Loucy (cell line): Measurements from ENCODE around the gene ODC1.

Source experiments
- H2AFZ ChIP-seq: fragments of 200-600 bp; sonication (generic); 2 replicates; pipeline ENCODE4 v1.6.0; 2016; ENCODE audit warnings: antibody characterized with exemption, mild to moderate bottlenecking, low read length, moderate library complexity
- H3F3A ChIP-seq: fragments of 200-600 bp; 2 replicates; pipeline ENCODE4 v1.6.0; 2016; ENCODE audit warnings: antibody characterized with exemption, low read depth, mild to moderate bottlenecking
- H3K27me3 ChIP-seq: fragments of 200-600 bp; sonication (generic); 2 replicates; pipeline ENCODE4 v1.6.1; 2014; ENCODE audit warnings: low read length, mild to moderate bottlenecking; ENCODE audit not compliant: insufficient read depth, poor library complexity, severe bottlenecking
- H3K36me3 ChIP-seq: fragments of 200-600 bp; sonication (generic); 2 replicates; pipeline ENCODE4 v1.6.1; 2016; ENCODE audit warnings: low read length; ENCODE audit not compliant: insufficient read depth
- H3K4me1 ChIP-seq: fragments of 200-600 bp; sonication (generic); 2 replicates; pipeline ENCODE4 v1.5.1; 2014; ENCODE audit warnings: low read length, mild to moderate bottlenecking; ENCODE audit not compliant: insufficient read depth, poor library complexity, severe bottlenecking
- H3K4me2 ChIP-seq: fragments of 200-600 bp; sonication (generic); 2 replicates; pipeline ENCODE4 v1.6.0; 2014; ENCODE audit warnings: antibody characterized with exemption, low read length, low read depth, mild to moderate bottlenecking; ENCODE audit not compliant: poor library complexity, severe bottlenecking
- H3K4me3 ChIP-seq: fragments of 200-600 bp; sonication (generic); 2 replicates; pipeline ENCODE4 v1.5.1; 2014; ENCODE audit warnings: low read length, mild to moderate bottlenecking, mixed read lengths; ENCODE audit not compliant: poor library complexity, severe bottlenecking
- H3K79me2 ChIP-seq: fragments of 200-600 bp; sonication (generic); 2 replicates; pipeline ENCODE4 v1.6.1; 2014; ENCODE audit warnings: low read length; ENCODE audit not compliant: insufficient read depth
- H3K9ac ChIP-seq: fragments of 200-600 bp; sonication (generic); 2 replicates; pipeline ENCODE4 v1.6.0; 2014; ENCODE audit warnings: mild to moderate bottlenecking, low read depth, low read length, moderate library complexity; ENCODE audit not compliant: poor library complexity, severe bottlenecking
- H3K9me2 ChIP-seq: fragments of 200-600 bp; sonication (generic); replicated peaks from 2 replicates; pipeline ENCODE4 v1.6.1; 2016; ENCODE audit warnings: low read depth, low read length, mixed read lengths
- H3K9me3 ChIP-seq: fragments of 200-600 bp; sonication (generic); 2 replicates; pipeline ENCODE4 v1.6.1; 2014; ENCODE audit warnings: mild to moderate bottlenecking, antibody characterized with exemption, low read length, low read depth; ENCODE audit not compliant: insufficient read depth
- H4K20me1 ChIP-seq: fragments of 200-600 bp; sonication (generic); 2 replicates; pipeline ENCODE4 v1.6.0; 2014; ENCODE audit warnings: antibody characterized with exemption, low read length, mild to moderate bottlenecking; ENCODE audit not compliant: insufficient read depth, poor library complexity, severe bottlenecking
- EZH2phosphoT487 ChIP-seq: fragments of 200-600 bp; IDR thresholded peaks from 2 replicates; pipeline ENCODE4 v1.6.1; 2018; ENCODE audit warnings: antibody characterized with exemption, mild to moderate bottlenecking, moderate library complexity, borderline replicate concordance
- TF ChIP-seq, protein P1 (sequence below): fragments of 200-600 bp; sonication (generic); conservative IDR thresholded peaks from 2 replicates; pipeline ENCODE4 v1.5.1; 2014; ENCODE audit warnings: mild to moderate bottlenecking, antibody characterized with exemption, low read length

ODC1 gene

DNA sequence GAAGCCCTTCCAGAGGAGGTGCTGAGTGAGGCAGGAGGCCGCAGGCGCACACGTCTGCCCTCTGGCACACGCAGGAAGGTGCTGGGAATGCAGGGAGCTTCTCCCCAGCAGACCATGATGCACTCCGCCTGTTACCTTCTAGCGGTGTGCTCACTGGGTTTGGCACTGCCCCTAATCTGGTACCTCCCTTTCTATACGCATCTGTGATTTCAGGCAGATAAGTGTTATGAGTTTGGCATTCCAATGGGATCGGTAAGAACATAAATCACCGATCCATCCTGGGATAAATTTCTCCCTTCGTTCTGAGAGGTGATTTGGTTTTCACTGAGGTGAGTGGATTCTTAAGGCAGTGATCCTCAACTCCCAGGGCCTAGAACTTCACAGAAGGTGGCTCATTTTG is 34.6 kb downstream of the ODC1 start:
- Histone ChIP-seq H3F3A (no peaks in the 10 kb centered on the region), H3K9me2 (no peaks in the 10 kb centered on the region), H4K20me1 (no peaks in the 10 kb centered on the region), H3K9ac (no peak overlapping the region), H2AFZ (no peak overlapping the region), H3K4me1 (peaks cover 6% of the 10 kb centered on the region), H3K27me3 (no peaks in the 10 kb centered on the region), H3K4me3 (no peak overlapping the region), H3K79me2 (peaks cover 3% of the 10 kb centered on the region; the same call in 1 of the 2 replicates), H3K4me2 (no peak overlapping the region), H3K9me3 (no peaks in the 10 kb centered on the region), H3K36me3 (peaks cover 11% of the 10 kb centered on the region; the same call in 1 of the 2 replicates)
- TF ChIP-seq, protein P1, sequence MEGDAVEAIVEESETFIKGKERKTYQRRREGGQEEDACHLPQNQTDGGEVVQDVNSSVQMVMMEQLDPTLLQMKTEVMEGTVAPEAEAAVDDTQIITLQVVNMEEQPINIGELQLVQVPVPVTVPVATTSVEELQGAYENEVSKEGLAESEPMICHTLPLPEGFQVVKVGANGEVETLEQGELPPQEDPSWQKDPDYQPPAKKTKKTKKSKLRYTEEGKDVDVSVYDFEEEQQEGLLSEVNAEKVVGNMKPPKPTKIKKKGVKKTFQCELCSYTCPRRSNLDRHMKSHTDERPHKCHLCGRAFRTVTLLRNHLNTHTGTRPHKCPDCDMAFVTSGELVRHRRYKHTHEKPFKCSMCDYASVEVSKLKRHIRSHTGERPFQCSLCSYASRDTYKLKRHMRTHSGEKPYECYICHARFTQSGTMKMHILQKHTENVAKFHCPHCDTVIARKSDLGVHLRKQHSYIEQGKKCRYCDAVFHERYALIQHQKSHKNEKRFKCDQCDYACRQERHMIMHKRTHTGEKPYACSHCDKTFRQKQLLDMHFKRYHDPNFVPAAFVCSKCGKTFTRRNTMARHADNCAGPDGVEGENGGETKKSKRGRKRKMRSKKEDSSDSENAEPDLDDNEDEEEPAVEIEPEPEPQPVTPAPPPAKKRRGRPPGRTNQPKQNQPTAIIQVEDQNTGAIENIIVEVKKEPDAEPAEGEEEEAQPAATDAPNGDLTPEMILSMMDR: no peak
- no peak for TF ChIP-seq EZH2phosphoT487

DNA sequence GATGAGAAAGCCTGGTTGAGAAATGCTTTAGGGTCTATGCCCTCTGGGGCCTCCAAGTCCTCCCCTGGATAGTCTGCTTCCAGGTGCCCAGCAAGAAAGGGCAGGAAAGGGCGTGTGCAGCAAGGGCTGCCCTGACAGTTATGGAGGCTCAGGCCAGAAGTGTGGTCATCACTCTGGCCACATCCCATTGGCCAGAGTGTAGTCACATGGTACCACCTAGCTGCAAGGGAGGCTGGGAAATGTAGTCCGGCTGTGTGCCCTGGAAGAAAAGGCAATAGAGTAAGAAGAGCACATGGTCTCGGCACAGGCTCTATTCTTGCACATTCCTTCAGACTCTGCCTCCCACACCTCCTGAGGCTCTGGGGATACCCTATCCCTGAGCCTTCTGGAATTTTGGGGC is 35.7 kb downstream of the ODC1 start:
- no peak for TF ChIP-seq EZH2phosphoT487
- TF ChIP-seq, protein P1: no peak
- H3K9ac ChIP-seq: no peak overlapping the region
- H3K4me3 ChIP-seq: no peak overlapping the region
- no peak overlapping the region for H2AFZ ChIP-seq
- H3K36me3 ChIP-seq: peaks cover 11% of the 10 kb centered on the region; the same call in 1 of the 2 replicates
- H3K4me1 ChIP-seq: peaks cover 17% of the 10 kb centered on the region
- H3K9me2 ChIP-seq: no peaks in the 10 kb centered on the region
- H3K4me2 ChIP-seq: no peak overlapping the region
- no peaks in the 10 kb centered on the region for H3F3A ChIP-seq
- H4K20me1 ChIP-seq: no peaks in the 10 kb centered on the region
- no peaks in the 10 kb centered on the region for H3K27me3 ChIP-seq
- no peaks in the 10 kb centered on the region for H3K9me3 ChIP-seq
- H3K79me2 ChIP-seq: peaks cover 7% of the 10 kb centered on the region; the same call in 1 of the 2 replicates

DNA sequence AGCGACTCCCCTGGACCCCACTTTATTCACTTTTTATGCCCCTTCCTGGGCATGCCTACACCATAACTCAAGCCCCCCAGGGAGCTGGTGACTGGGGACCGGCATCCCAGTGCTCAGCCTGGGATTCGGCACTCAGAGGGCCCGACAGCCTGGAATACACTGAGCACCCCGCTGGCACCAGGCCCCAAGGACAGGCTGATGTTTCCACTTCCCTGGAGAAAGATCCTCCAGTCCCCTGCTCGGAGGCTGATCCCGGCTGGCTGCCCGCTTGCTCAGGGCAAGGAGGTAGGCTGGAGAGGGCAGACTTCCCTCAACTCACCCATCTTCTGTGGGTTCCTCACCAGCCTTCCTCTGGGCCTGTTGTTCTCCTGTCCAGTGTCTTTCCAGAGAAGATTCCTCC is 36.6 kb downstream of the ODC1 start:
- Histone ChIP-seq H3K4me2 (no peak overlapping the region), H3F3A (no peaks in the 10 kb centered on the region), H3K4me3 (no peak overlapping the region), H4K20me1 (no peaks in the 10 kb centered on the region), H3K36me3 (peaks cover 11% of the 10 kb centered on the region; the same call in 1 of the 2 replicates), H3K9me2 (no peaks in the 10 kb centered on the region), H3K4me1 (peaks cover 22% of the 10 kb centered on the region), H3K9ac (no peak overlapping the region), H3K79me2 (peaks cover 10% of the 10 kb centered on the region; the same call in 1 of the 2 replicates), H3K27me3 (no peaks in the 10 kb centered on the region), H3K9me3 (no peaks in the 10 kb centered on the region), H2AFZ (no peak overlapping the region)
- TF ChIP-seq, protein P1: no peak
- TF ChIP-seq EZH2phosphoT487: no peak
